ENCODE measurements around the gene PARP15.

- TF ChIP-seq POLR2A (IDR thresholded peaks at IDR 0.05; ENCODE audit: low read depth, low read length) (no peak), TAF1 (IDR thresholded peaks at IDR 0.05; ENCODE audit: low read depth, low read length) (no peak)
Measured at GRCh38 chr3:122594025-122594424, 16.6 kb downstream of the PARP15 start.

Measured in GM12891 (cell line).